NCI-H2196 treated with DMSO at 0.1 percent for 48 hours (cell line): Measurements from ENCODE around the gene WDR18.

Source experiments
- DNase-seq: peaks from one replicate; lab custom pipeline; 2025; ENCODE audit not compliant: unreplicated experiment; lab: John Stamatoyannopoulos, UW

WDR18 gene

GRCh38 chr19:1041272-1041834 is 57.2 kb downstream of the WDR18 start:
- no peak for DNase-seq

- no peak for DNase-seq
Observed at GRCh38 chr19:1041835-1042685, 57.9 kb downstream of the WDR18 start.

- no peak for DNase-seq
Observed at GRCh38 chr19:1042689-1043511, 58.8 kb downstream of the WDR18 start.
